Activated T-helper 1 cell treated with anti-CD3 and anti-CD28 coated beads, Interleukin-12 subunit alpha, Interleukin-12 subunit beta, Interleukin-2, Interleukin-4 antibody, amounts not matched to agents 30 ng/mL and 10 ng/mL and 1 ng/mL, durations not matched to agents 14 hours and 24 hours and 36 hours (primary cell): ENCODE data around the gene CCDC28B. TPM values are rescaled to one million over a fixed set of nuclear protein-coding genes. Genes with fewer than 3 reads are reported as not detected.

Experiments used
- DNase-seq: peaks from one replicate; pipeline ENCODE4 v3.0.0; 2021; ENCODE audit warnings: low spot score
- H3K27ac Mint-ChIP-seq: one replicate; pipeline ENCODE4 v1.8.0; 2021; ENCODE audit warnings: mild to moderate bottlenecking, mixed read lengths
- H3K27me3 Mint-ChIP-seq: one replicate; pipeline ENCODE4 v1.8.0; 2022; ENCODE audit warnings: mild to moderate bottlenecking, moderate library complexity, mixed read lengths; ENCODE audit not compliant: insufficient read depth
- H3K36me3 Mint-ChIP-seq: one replicate; pipeline ENCODE4 v1.8.0; 2021; ENCODE audit warnings: low read depth, mixed read lengths
- H3K4me1 Mint-ChIP-seq: one replicate; pipeline ENCODE4 v1.8.0; 2021; ENCODE audit warnings: low read depth, mixed read lengths
- H3K4me3 Mint-ChIP-seq: one replicate; pipeline ENCODE4 v1.8.0; 2021; ENCODE audit warnings: mild to moderate bottlenecking, moderate library complexity, mixed read lengths
- H3K9me3 Mint-ChIP-seq: one replicate; pipeline ENCODE4 v1.8.0; 2021; ENCODE audit warnings: mixed read lengths
- intact Hi-C: fragments of 100-400 bp; cut with micrococcal nuclease; formaldehyde crosslinking; loops from one replicate; pipeline ENCODE4 v1.15.1; 2024
- total RNA-seq: library from RNA; stranded (reverse); gene quantifications from 2 replicates; pipeline ENCODE4 v1.2.3, GENCODE V29; 2022

The CCDC28B gene
- total RNA-seq, 1 donor from 2014 or later = 32.6 TPM

DNA sequence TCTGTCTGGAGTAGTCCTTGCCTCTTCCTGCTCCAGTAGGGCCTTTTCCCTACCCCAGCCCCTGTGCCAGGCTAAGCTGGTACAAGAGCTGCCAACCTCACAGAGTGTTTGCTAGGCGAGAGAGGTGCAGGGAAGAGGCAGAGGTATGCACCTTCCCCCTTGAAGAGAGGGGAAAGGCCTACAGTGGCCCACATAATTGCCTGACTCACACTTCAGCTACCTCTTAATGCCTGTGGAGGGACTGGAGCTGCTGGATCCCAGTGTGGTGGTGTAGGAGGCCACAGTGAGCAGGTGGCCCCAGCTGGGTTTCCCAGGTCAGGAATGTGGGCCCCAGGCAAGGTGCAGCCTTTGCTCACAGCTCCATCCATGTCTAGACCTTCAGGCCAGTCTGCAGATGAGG, 3.3 kb upstream of the CCDC28B start:
- Mint-ChIP-seq H3K4me1 (peaks cover 81% of the 10 kb centered on the region), H3K9me3 (no peaks in the 10 kb centered on the region), H3K4me3 (no peak overlapping the region), H3K27me3 (no peaks in the 10 kb centered on the region), H3K36me3 (peaks cover 52% of the 10 kb centered on the region), H3K27ac (peak overlapping the region; percentile 47)
- intact Hi-C loops = no loop called here
- no peak for DNase-seq

DNA sequence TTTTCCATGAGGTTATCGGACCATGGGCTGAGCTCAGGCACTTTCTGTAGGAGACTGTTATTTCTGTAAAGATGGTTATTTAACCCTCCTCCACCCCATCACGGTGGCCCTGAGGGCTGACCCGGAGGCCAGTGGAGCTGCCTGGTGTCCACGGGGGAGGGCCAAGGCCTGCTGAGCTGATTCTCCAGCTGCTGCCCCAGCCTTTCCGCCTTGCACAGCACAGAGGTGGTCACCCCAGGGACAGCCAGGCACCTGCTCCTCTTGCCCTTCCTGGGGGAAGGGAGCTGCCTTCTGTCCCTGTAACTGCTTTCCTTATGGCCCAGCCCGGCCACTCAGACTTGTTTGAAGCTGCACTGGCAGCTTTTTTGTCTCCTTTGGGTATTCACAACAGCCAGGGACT, 2.6 kb upstream of the CCDC28B start:
- Mint-ChIP-seq H3K36me3 (peaks cover 49% of the 10 kb centered on the region), H3K4me3 (no peak overlapping the region), H3K9me3 (no peaks in the 10 kb centered on the region), H3K4me1 (peaks cover 83% of the 10 kb centered on the region), H3K27ac (peak overlapping the region; percentile 72), H3K27me3 (no peaks in the 10 kb centered on the region)
- no peak for DNase-seq
- intact Hi-C loops = no loop called here

DNA sequence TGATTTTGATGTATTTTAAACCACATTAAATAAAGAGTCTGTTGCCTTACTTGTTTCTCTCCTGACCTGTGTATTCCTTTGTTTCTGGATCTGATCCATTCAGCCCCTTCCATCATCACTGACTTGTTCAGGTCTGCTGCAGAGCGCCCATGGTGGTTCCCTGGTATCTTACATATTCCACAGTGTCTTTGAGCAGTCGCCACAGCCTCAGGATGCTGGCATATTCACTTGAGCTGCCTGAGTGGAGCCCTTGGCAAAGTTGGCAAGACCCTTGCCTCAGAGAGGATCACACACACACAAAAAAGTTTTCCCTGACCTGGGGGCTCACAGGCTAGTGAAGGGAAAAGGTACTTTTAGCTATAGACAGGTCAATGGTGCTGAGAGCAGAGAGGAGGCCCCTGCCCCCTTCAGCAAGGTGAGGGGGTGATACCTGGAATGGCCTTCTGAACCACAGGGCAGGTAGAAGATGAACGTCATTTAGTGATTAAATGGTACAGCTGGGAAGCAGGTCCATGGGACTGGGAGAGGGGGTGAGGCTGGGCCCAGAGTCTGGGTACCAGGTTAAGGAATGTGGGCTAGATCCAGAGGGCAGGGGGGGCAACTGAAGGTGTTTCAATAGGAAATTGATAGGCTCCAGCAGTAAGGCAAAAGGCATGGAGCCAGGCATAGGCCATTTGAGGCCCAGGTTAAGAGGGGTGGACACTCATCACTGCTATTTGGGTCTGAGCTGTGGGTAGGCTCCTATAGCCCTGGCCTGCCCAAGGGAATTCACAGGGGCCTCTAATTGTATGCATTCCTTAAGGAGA, 2.0 kb upstream of the CCDC28B start:
- H3K4me3 Mint-ChIP-seq = peak overlapping the region; percentile 60
- H3K27me3 Mint-ChIP-seq = no peaks in the 10 kb centered on the region
- peak overlapping the region; percentile 18 for H3K27ac Mint-ChIP-seq
- DNase-seq = no peak
- H3K36me3 Mint-ChIP-seq = peaks cover 44% of the 10 kb centered on the region
- peaks cover 81% of the 10 kb centered on the region for H3K4me1 Mint-ChIP-seq
- intact Hi-C loops = no loop called here
- H3K9me3 Mint-ChIP-seq = no peaks in the 10 kb centered on the region

DNA sequence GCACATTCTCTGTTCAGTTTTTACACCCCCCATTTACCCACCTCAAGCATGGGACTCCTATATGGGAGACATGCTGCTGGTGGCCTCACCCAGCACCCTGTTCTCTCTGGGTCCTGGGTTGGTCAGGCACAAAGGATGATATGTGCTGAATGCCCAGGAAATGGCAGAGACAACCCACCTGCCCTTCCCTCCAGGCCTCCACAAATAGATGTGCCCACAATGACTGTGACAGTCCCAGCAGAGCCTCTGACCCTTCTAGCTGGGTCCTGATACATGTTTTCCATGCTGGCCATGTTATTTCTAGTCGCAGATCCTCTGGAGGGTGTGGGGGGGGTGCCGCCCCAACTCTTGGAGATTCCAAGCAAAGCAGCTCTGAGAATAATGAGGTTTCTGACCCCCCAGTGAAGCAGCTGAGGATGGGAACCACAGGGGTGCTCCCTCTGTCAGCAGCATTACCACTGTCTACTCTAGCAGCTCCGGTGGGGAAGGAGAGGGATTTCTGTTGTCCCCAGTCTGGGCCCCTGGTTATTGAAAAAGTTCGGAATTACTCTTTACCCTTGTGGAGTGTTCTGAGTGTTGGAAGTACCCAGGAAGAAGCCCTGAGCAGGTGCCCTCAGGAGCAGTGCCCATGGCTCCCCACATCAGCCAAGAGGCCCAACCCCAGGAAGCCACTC, 1.2 kb upstream of the CCDC28B start:
- peaks cover 39% of the 10 kb centered on the region for H3K36me3 Mint-ChIP-seq
- DNase-seq = no peak
- no peak overlapping the region for H3K4me3 Mint-ChIP-seq
- H3K27ac Mint-ChIP-seq = peak overlapping the region; percentile 18
- peaks cover 82% of the 10 kb centered on the region for H3K4me1 Mint-ChIP-seq
- intact Hi-C loops = no loop called here
- no peaks in the 10 kb centered on the region for H3K27me3 Mint-ChIP-seq
- no peaks in the 10 kb centered on the region for H3K9me3 Mint-ChIP-seq

DNA sequence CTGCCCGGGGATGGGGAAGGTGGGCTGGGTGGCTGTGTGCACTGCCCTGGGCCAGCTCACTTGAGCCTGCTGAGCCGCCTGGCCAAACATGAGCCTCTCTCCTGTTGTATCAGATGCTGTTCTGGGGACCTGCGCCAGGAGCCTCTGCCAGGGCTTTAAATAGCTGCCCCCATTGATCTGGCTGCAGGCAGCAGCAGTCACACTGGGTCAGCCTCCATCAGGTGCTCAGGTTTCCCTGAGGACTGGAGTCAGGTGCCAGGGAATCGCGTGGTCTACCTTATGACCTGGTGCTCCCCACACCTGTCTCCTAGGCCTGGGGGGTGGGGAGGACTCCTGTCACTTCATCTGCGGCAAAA, 700 bp upstream of the CCDC28B start:
- Mint-ChIP-seq H3K9me3 (no peaks in the 10 kb centered on the region), H3K36me3 (peaks cover 34% of the 10 kb centered on the region), H3K27ac (peak overlapping the region; percentile 97), H3K27me3 (no peaks in the 10 kb centered on the region), H3K4me1 (peaks cover 76% of the 10 kb centered on the region), H3K4me3 (peak overlapping the region; percentile 92)
- DNase-seq = no peak
- intact Hi-C loops = loop anchor here (1.0 to 2.0 kb wide), 4 partner anchors 13 to 195 kb away; partner anchors contain the start of genes BSDC1, HDAC1 and KPNA6

DNA sequence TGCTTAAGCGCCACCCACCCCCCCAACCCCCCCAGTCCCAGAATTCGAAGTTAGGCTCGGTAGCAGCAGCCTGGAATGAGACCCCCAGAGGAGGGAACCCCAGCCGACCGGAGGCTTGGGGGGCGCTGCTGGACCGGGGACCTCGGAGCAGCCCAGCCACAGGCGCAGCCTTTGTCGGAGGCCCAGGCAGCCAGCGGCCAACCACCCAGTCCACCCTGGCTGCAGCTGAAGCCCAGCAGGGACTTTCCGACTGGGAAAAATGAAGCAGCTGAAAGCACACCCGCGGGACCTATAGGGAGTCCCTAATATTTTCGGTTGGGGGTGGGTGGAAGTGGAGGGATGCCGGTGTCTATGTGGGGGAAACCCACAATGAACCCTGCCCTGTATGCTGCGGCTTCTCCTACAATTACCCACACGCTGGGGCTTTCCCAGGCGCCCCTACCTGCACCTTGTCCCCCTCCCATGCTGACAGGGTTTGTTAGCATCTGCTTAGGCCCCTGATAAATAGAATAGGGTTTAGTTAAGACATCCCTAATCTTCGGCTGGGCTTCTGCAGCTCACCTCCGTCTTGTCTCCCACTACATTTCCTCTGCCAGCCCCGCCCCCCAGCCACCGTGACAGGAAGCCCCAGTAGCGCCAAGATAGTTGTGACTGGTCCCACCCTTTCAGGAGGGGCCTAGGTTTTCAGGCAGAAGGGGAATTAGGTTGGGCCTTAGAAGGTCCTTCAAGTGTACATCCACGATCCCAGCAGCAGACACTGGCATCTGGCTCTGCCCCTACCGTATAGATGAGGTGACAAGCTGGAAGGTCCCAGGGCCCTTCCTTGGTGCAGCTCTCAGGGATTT, 838 bp downstream of the CCDC28B start:
- Mint-ChIP-seq H3K4me3 (peak overlapping the region; percentile 92), H3K9me3 (no peaks in the 10 kb centered on the region), H3K36me3 (peaks cover 25% of the 10 kb centered on the region), H3K27ac (peak overlapping the region; percentile 97), H3K27me3 (no peaks in the 10 kb centered on the region), H3K4me1 (peaks cover 65% of the 10 kb centered on the region)
- intact Hi-C loops = loop anchor here (1.0 to 2.0 kb wide), 4 partner anchors 21 to 128 kb away; partner anchors contain the start of genes EIF3I, KPNA6, TMEM234 and TXLNA
- DNase-seq = peak; percentile 72

DNA sequence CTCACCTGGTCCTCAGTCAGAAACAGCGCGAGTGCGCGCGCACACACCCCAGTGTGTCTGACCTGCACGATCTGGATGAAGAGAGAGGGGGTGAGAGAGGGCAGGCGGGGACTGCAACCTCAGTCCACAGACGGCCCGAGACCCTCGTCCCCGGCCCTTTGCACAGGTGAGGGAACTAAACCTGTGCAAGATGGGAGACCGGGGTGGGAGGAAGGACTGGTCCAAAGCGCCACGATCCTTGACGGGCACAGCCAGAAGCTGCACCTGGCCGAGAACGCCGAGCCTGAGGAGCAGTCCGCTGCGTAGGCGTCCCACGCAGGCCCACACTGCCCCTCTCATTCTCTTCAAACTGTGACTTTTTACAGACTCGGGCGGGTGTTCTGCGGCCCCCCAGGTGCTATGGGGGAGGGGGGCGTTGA, 4.6 kb downstream of the CCDC28B start:
- Mint-ChIP-seq H3K9me3 (no peaks in the 10 kb centered on the region), H3K4me3 (peak overlapping the region; percentile 58), H3K27me3 (no peaks in the 10 kb centered on the region), H3K36me3 (peaks cover 13% of the 10 kb centered on the region), H3K4me1 (peaks cover 44% of the 10 kb centered on the region), H3K27ac (no peak overlapping the region)
- intact Hi-C loops = loop anchor here (1.0 kb wide), 3 partner anchors 46 to 189 kb away; partner anchors contain the start of genes BSDC1, HDAC1 and LCK
- no peak for DNase-seq

DNA sequence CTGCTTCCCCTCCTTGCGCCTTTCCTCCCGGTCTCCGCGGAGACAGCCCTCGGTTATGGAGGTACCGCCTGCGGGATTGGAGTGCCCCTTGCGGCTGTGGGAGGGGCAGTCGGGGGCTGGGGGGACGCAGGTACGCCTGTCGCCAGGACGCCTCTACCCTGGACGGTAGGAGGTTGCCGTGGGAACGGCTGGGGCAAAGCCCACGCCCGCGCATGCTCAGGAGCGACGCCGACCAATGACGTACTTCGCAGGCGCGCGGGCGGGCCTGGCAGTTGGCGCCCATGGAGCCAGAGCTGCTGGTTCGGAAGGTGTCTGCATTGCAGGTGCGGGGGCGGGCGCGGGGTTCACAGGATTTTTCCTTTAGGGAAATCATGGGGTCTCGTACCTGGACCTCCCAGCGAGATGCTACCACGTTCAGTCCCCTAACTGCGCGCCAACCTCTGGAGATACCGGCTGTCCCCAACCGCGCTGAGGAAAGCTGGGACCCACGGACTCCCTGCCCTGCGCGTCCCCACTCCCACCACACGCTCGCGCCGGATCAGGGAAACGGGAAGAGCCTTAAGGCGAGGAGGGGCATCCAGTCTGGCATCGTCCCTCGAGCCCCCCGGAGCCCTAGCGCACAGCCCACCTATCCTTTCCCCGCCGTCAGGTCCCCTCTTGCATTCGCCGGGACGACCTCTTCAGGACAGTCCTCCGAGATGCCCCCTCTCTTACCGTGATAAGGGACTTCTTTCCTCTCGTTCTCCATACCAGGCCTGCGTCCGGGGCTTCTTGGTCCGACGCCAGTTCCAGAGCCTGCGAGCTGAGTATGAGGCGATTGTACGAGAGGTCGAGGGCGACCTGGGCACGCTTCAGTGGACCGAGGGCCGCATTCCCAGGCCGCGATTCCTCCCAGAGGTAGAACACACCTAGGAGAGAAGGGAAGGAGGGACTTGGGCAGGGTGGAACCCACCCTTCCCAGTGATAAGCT, 5.3 kb downstream of the CCDC28B start, which contains the start of gene IQCC:
Gene IQCC, plus strand, starts transcription at position 271 of the 970 bp plus-strand sequence. Its CDS starts 11 bp downstream, at position 282.
- H3K36me3 Mint-ChIP-seq = peaks cover 9% of the 10 kb centered on the region

DNA sequence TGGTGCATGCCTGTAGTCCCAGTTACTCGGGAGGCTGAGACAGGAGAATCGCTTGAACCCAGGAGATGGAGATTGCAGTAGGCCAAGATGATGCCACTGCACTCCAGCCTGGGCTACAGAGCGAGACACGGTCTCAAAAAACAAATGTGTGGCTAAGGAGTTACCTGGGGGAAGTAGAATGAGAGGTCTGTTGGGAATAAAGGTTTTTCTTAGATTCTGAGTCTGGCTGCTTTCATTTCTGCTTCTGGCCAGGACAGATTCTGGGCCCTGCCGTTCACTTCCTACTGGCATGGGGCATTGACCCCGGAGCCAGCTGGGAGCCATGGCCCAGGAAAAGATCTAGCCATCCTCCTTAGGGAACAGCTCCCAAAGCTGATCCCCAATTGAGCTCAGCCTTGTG, 8.1 kb downstream of the CCDC28B start:
- Mint-ChIP-seq H3K36me3 (peaks cover 5% of the 10 kb centered on the region), H3K27ac (no peak overlapping the region), H3K27me3 (no peaks in the 10 kb centered on the region), H3K4me1 (peaks cover 19% of the 10 kb centered on the region), H3K9me3 (no peaks in the 10 kb centered on the region), H3K4me3 (no peak overlapping the region)
- DNase-seq = no peak
- intact Hi-C loops = no loop called here

More for the DNA sequence above, 5.3 kb downstream of the CCDC28B start, which contains the start of gene IQCC:
- Mint-ChIP-seq H3K9me3 (no peaks in the 10 kb centered on the region), H3K27ac (peak within 1 kb of the TSS; percentile 80), H3K27me3 (no peaks in the 10 kb centered on the region), H3K4me1 (peaks cover 38% of the 10 kb centered on the region), H3K4me3 (peak within 1 kb of the TSS; percentile 90)
- peak; percentile 83 for DNase-seq
- intact Hi-C loops = loop anchor here (1.0 kb wide), 3 partner anchors 46 to 189 kb away; partner anchors contain the start of genes BSDC1, HDAC1 and LCK

DNA sequence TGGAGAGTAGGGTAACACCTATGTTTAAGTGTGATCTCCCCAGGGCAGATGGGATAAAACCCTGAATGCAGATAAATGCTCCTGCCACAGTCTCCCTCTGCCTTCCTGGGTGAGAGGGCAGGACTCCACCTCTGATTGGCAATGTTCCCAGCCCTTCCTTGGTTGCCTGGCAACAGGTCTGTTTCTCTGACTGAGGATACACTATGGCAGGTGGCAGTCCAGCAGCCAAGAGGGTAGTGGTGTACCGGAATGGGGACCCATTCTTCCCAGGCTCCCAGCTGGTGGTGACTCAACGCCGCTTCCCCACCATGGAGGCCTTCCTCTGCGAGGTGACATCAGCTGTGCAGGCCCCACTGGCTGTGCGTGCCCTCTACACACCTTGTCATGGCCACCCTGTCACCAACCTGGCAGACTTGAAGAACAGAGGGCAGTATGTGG, 8.5 kb downstream of the CCDC28B start, which contains the start of gene DCDC2B:
Gene DCDC2B, plus strand, starts transcription at position 199 of the 438 bp plus-strand sequence. Its CDS starts 5 bp downstream, at position 204.
- H3K4me1 Mint-ChIP-seq = peaks cover 14% of the 10 kb centered on the region
- H3K9me3 Mint-ChIP-seq = no peaks in the 10 kb centered on the region
- no peak for DNase-seq
- H3K27me3 Mint-ChIP-seq = no peaks in the 10 kb centered on the region
- intact Hi-C loops = no loop called here
- H3K27ac Mint-ChIP-seq = peak within 1 kb of the TSS; percentile 40
- no peak within 1 kb of the TSS for H3K4me3 Mint-ChIP-seq
- H3K36me3 Mint-ChIP-seq = peaks cover 5% of the 10 kb centered on the region

DNA sequence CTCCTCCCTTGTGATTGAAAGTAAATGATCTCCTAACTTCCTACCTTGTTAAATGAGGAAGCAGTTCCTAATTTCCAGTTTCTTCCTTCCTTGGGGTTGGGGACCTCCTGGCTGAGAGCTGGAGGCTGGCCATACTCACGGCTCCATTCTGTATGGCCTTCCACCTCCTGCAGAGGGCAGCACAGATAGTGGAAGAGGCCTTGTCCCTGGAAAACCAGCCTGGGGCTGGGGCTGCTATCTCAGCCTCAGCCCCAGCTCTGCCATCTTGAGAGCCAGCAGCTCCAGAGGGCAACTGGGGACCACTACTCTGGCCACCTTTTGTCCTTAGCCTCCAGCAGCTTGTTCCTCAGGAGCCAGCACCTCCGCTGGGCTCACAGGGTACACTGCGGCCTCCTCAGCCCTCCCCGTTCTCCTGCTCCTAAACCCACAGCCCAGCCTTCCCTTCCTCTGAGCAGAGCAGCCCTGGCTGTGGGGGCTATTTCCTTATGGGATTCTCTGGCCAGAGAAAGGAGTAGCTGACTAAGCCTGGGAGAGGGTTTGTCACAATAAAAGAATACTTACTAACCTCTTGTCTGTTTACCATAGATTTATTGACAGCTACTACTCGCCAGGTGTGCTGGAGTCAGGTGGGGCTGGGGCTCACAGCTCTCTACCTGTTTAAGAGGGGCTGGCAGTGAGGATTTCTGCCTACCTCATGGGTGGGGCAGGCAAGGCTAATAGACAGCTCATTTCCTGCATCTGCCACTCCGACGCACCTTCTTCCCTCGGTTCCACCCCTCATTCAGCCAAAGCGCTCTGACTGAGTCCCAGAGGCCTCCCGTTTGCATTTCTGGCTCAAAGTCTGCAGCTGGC, 15.5 kb downstream of the CCDC28B start:
- Mint-ChIP-seq H3K36me3 (peaks cover 6% of the 10 kb centered on the region), H3K4me1 (peaks cover 17% of the 10 kb centered on the region), H3K27me3 (no peaks in the 10 kb centered on the region), H3K4me3 (no peak overlapping the region), H3K27ac (no peak overlapping the region), H3K9me3 (no peaks in the 10 kb centered on the region)
- intact Hi-C loops = loop anchor here (1.0 kb wide), 3 partner anchors 32 to 198 kb away; no protein-coding TSS in a partner anchor
- peak; percentile 35 for DNase-seq
